Left cardiac atrium (tissue), 4 donors: Measurements from ENCODE around the gene SEMA6A. TPM values are rescaled to one million over a fixed set of nuclear protein-coding genes. Genes with fewer than 3 reads are reported as not detected.
A peak's percentile ranks its signal among the peaks of the same experiment; 100 is the strongest.

ENCODE experiments used
- ATAC-seq, 2 donors: fragments of 200-7000 bp; cut with Tn5 transposase; one replicate each; pipeline ENCODE4 v1.9.1; 2020; ENCODE audit warnings: mild to moderate bottlenecking in 2 of 2, moderate library complexity in 2 of 2
- DNase-seq: peaks from one replicate; pipeline ENCODE4 v3.0.0-alpha.2; 2020
- intact Hi-C, 2 donors: fragments of 100-400 bp; cut with DNase I; formaldehyde crosslinking; loops; one replicate each; pipeline versions ENCODE4 v1.14.1 to v1.15.1; 2022 to 2023
- long read RNA-seq: library from polyadenylated mRNA; unstranded; transcript quantifications from one replicate; pipeline ENCODE4 v2.0.0, GENCODE V29; 2021
- total RNA-seq, 2 donors: library from RNA; stranded (reverse); fragmentation: NEBNext Ultra II Directional; extraction: Animal tissue kit (Norgen Biotek cat#: 25700); gene quantifications; one replicate each; pipeline ENCODE4 v1.2.1, GENCODE V29; 2021
- donor health status: DM: no; HTN: yes; CAD: no.
- donor health status: DM: no; HTN: yes; CAD: no; lungs with severe emphysema.
- donor health status: DM: yes; HTN: yes; CAD: no.
- donor health status: Dilated cardiomyopathy.

SEMA6A gene
- 1 to 10 TPM; 3.8 to 5.7 TPM for total RNA-seq
- long read RNA-seq, partial matches to known transcripts, result 0 of 1 reads
- long read RNA-seq, other reads (novel, unspliced or antisense), result 1 of 1 reads

- intact Hi-C loops, result loop anchor here (5.0 to 10.0 kb wide), 2 partner anchors 370 to 373 kb away; no protein-coding TSS in a partner anchor
- ATAC-seq (peak; percentile 91 to 92), DNase-seq (peak; percentile 92)
Measured at GRCh38 chr5:116574367-116575325, at the start of gene SEMA6A. Gene SEMA6A (minus strand): TSS chr5:116574823. CDS start chr5:116504944, 69,879 bp downstream.

- DNase-seq, result no peak
- no peak for ATAC-seq
- intact Hi-C loops, result no loop called here
Measured at GRCh38 chr5:116622375-116623050, 47.9 kb upstream of the SEMA6A start.

- DNase-seq (no peak), ATAC-seq (no peak)
- intact Hi-C loops, result no loop called here
Measured at GRCh38 chr5:116621599-116621998, 47.0 kb upstream of the SEMA6A start.

GRCh38 chr5:116616876-116617275 lies 42.3 kb upstream of the SEMA6A start:
- DNase-seq (no peak), ATAC-seq (no peak)
- intact Hi-C loops, result no loop called here

GRCh38 chr5:116614603-116614920 lies 39.9 kb upstream of the SEMA6A start:
- no peak for ATAC-seq
- intact Hi-C loops, result no loop called here
- DNase-seq, result no peak

GRCh38 chr5:116613445-116613844 lies 38.8 kb upstream of the SEMA6A start:
- DNase-seq (no peak), ATAC-seq (no peak)
- intact Hi-C loops, result no loop called here

- DNase-seq (no peak), ATAC-seq (no peak)
- intact Hi-C loops, result no loop called here
Measured at GRCh38 chr5:116612431-116612830, 37.8 kb upstream of the SEMA6A start.

GRCh38 chr5:116605310-116606070 lies 30.9 kb upstream of the SEMA6A start:
- no peak for ATAC-seq
- DNase-seq, result no peak

GRCh38 chr5:116604805-116605204 lies 30.2 kb upstream of the SEMA6A start:
- no peak for ATAC-seq
- DNase-seq, result no peak
- intact Hi-C loops, result no loop called here

More at GRCh38 chr5:116605310-116606070, 30.9 kb upstream of the SEMA6A start:
- intact Hi-C loops, result no loop called here

GRCh38 chr5:116600876-116601275 lies 26.3 kb upstream of the SEMA6A start:
- DNase-seq (no peak), ATAC-seq (peak in 1 of 2 donors; percentile 57)
- intact Hi-C loops, result no loop called here

GRCh38 chr5:116598911-116599310 lies 24.3 kb upstream of the SEMA6A start:
- DNase-seq (no peak), ATAC-seq (no peak)
- intact Hi-C loops, result no loop called here

GRCh38 chr5:116595498-116595897 lies 20.9 kb upstream of the SEMA6A start:
- ATAC-seq, result no peak
- intact Hi-C loops, result no loop called here
- DNase-seq, result no peak

GRCh38 chr5:116593340-116593739 lies 18.7 kb upstream of the SEMA6A start:
- DNase-seq (no peak), ATAC-seq (no peak)
- intact Hi-C loops, result no loop called here

GRCh38 chr5:116585227-116585626 lies 10.6 kb upstream of the SEMA6A start:
- ATAC-seq (no peak), DNase-seq (no peak)
- intact Hi-C loops, result no loop called here

- intact Hi-C loops, result no loop called here
- ATAC-seq (no peak), DNase-seq (no peak)
Measured at GRCh38 chr5:116583862-116584222, 9.2 kb upstream of the SEMA6A start.

- DNase-seq (no peak), ATAC-seq (no peak)
- intact Hi-C loops, result no loop called here
Measured at GRCh38 chr5:116583085-116583861, 8.7 kb upstream of the SEMA6A start.

- ATAC-seq, result no peak
- intact Hi-C loops, result no loop called here
- DNase-seq, result no peak
Measured at GRCh38 chr5:116581910-116582309, 7.3 kb upstream of the SEMA6A start.

- intact Hi-C loops, result loop anchor here (5.0 to 10.0 kb wide), 2 partner anchors 366 to 368 kb away; no protein-coding TSS in a partner anchor
- ATAC-seq, result no peak
- no peak for DNase-seq
Measured at GRCh38 chr5:116579144-116579543, 4.5 kb upstream of the SEMA6A start.

GRCh38 chr5:116578676-116579075 lies 4.1 kb upstream of the SEMA6A start:
- intact Hi-C loops, result loop anchor here (5.0 to 10.0 kb wide), 2 partner anchors 366 to 369 kb away; no protein-coding TSS in a partner anchor
- no peak for DNase-seq
- ATAC-seq, result no peak
